Medulla oblongata (tissue), 1 donor: ENCODE data around the gene CACNG6.

Experiments used
- DNase-seq: peaks from one replicate; pipeline ENCODE4 v3.0.0-alpha.2; 2015; ENCODE audit errors: extremely low spot score

CACNG6 gene

DNA sequence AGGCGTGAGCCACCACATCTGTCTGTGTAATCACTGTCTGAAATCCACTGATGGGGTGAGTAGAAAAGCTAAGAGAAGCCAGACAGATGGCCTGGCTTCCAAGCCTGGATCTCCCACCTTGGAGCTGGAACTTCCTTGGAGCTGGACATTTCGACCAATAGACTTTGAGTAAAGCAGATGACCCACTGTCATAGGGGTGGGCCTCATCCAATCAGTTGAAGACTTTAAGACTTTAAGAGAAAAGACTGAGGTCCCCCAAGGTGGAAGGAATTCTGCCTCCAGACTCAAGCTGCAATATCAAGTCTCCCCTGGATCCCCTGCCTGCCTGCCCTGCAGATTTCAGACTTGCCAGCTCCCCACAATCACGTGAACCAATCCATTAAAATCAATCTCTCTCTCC lies 51.6 kb downstream of the CACNG6 start:
- no peak for DNase-seq

DNA sequence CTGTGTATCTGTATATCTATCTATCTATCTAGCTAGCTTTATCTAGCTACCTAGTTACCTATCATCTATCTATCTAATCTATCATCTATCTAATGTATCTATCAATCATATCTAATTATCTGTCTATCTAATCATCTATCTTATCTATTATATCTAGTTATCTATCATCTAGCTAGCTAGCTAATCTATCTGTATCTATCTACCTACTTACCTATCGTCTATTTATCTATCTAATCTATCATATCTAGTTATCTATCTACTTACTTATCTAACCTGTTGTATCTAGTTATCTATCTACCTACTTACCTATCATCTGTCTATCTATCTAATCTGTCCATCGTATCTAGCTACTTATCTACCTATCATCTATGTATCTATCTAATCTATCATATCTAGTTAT lies 54.3 kb downstream of the CACNG6 start:
- no peak for DNase-seq

DNA sequence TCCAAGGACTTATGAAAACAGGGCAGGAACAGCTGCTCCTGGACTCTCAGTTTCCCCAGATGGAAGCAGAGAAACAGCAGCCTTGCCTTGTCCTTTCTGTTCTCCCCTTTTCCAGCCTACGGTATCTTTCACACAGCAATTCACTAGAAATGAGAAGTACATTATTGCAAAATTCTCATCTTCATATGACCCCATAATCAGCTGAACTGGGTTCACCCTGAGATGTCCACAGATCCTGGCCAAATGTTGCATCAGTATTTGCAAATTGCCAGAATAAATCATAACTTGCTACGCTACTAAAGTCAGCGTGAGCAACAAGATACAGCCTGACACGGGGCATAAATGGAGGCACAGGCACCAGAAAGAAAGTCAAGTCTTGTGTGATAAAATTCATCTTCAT lies 56.2 kb downstream of the CACNG6 start:
- no peak for DNase-seq
